Fibroblast of skin of scalp (primary cell): ENCODE results near the gene FLII.
A peak's percentile ranks its signal among the peaks of the same experiment; 100 is the strongest.
"Not testable (repeated sequence)": the region's sequence is repeated elsewhere in the genome, so short reads cannot be mapped to it uniquely, and the experiment has no call there.

Source experiments
- DNase-seq: peaks from one replicate; pipeline ENCODE4 v3.0.0-alpha.2; 2013

Gene FLII

GRCh38 chr17:18217412-18218015, 41.0 kb downstream of the FLII start:
- peak; percentile 58 for DNase-seq

- DNase-seq: not testable (repeated sequence)
These were observed 41.6 kb downstream of the FLII start for GRCh38 chr17:18216906-18217305.

GRCh38 chr17:18213666-18214270, 44.8 kb downstream of the FLII start:
- DNase-seq: no peak

GRCh38 chr17:18208092-18208491, 50.4 kb downstream of the FLII start:
- no peak for DNase-seq

- DNase-seq: no peak
These were observed 51.6 kb downstream of the FLII start for GRCh38 chr17:18206962-18207361.

GRCh38 chr17:18205861-18206260, 52.7 kb downstream of the FLII start:
- no peak for DNase-seq

- no peak for DNase-seq
These were observed 55.2 kb downstream of the FLII start for GRCh38 chr17:18203308-18203707.

- DNase-seq: no peak
These were observed 57.4 kb downstream of the FLII start for GRCh38 chr17:18201108-18201507.

GRCh38 chr17:18198530-18198929, 60.0 kb downstream of the FLII start:
- no peak for DNase-seq

GRCh38 chr17:18197535-18198194, 60.9 kb downstream of the FLII start:
- DNase-seq: no peak

- DNase-seq: no peak
These were observed 63.3 kb downstream of the FLII start for GRCh38 chr17:18195246-18195645.
